IPS-NIHi7 (cell line): ENCODE measurements around the gene TOMM22.
A peak's percentile ranks its signal among the peaks of the same experiment; 100 is the strongest.
"Not testable (repeated sequence)": the region's sequence is repeated elsewhere in the genome, so short reads cannot be mapped to it uniquely, and the experiment has no call there.

ENCODE experiments used
- DNase-seq: peaks from one replicate; pipeline ENCODE4 v3.0.0; 2012; ENCODE audit warnings: mixed read lengths; ENCODE audit errors: extremely low spot score

TOMM22 gene

DNA sequence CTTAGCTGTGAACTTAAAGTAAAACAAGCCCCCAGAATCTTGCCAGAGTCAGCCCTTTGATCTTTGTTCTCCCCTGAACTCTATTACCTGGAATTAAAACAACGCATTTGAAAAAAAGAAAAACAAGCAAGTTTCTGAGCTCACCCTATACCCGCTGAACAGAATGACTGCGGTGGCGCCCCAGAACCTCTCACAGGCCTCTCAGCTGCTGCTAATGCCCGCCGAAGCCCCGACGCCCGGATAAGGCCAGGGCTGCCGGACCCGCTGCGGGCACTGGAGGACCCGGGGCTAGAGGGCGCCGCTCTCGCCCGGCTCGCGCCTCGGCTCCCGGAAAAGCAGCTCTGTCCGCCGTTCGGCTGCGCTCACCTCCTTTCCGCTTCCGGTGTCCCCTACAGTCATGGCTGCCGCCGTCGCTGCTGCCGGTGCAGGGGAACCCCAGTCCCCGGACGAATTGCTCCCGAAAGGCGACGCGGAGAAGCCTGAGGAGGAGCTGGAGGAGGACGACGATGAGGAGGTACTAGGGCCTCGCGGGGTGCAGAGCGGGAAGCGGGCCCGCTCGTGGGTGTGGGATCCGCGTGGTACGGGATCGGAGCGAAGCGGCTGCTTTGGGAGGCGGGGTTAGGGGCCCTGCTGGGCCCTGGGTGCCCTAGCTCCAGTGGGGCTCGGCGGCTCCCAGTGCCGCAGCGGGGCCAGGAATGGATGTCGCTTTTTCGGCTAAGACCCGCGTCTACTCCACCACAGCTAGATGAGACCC lies at the start of gene TOMM22:
TOMM22 (plus strand) TSS at position 376 of the 754 bp plus-strand sequence; CDS start at position 398, 22 bp downstream.
- peak; percentile 98 for DNase-seq

DNA sequence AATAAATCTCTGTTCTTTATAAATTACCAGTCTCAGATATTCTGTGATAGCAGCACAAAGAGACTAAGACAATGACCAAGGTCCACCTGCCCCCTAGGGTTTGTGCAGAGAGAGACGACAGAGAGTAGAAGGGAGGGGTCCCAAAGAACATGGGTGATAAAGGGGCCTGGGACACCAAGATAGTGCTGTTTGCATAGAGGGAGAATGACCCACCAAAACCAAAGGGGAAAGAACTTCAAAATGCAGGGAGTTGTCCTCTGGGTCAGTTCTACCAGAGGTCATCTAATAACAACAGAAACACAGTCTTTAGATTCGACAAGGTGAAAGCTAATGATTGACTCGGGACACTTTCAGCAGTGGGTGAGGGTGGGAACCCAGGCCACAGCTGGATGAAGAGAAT lies 49.2 kb upstream of the TOMM22 start:
- no peak for DNase-seq

DNA sequence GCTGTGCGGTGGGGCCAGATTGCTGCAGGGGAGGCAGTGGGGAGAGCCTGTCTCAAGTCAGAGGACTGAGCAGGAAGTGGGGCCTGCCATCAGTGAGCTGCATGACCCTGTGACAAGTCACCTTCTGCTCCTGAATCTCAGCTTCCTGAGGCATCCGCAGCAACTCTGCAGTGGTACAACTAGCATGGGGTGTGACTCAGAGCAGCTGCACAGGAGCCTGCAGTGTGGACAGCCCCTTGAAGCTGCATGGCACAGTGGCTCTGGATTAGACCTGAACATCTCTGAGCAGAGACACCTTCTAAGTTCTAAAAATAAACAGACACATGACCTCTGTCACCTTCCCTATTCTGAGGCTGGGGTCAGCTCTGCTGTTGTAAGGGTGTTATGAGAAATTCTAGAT lies 43.5 kb upstream of the TOMM22 start:
- DNase-seq = no peak

DNA sequence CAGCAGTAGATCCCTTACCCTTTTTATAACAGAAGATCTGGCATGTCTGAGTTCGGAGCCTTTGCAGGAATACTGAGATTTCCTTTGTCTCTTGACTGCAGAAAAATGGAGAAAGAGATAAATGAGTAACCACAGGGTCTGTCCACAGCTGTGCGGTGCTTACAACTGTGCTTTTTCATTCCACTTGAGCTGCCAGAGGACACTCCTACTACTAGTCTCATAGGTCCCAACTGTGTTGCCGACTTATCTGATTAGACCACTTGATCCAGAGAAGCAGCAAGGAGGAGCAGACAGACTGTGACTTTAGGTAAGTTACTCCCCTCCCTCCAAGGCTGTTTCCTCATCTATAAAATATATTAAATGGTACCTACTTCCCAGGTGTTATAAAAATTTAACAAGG lies 43.0 kb upstream of the TOMM22 start:
- DNase-seq = no peak

DNA sequence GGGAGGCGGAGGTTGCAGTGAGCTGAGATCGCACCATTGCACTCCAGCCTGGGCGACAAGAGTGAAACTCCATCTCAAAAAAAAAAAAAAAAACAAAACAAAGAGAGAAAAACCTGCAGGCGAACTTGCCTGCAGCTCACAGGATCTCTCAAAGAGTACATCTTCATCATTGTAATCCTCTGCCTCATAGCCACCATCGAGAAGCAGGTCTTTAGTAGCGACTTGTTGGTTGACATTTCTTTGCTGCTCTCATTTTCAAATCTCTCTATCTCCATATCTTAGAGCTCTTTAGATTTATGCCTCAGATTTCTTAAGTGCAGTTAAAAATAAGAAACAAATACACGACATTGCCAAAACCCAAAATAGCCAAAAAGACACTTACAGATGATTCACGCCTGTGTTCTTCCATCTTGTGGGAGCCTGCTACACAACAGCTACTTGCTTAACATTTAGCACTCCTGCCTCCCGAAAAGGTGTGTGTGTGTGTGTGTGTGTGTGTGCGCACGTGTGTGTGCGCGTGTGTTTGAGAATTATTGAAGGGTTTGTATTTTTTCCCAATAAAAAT lies 40.2 kb upstream of the TOMM22 start:
- DNase-seq = no peak

DNA sequence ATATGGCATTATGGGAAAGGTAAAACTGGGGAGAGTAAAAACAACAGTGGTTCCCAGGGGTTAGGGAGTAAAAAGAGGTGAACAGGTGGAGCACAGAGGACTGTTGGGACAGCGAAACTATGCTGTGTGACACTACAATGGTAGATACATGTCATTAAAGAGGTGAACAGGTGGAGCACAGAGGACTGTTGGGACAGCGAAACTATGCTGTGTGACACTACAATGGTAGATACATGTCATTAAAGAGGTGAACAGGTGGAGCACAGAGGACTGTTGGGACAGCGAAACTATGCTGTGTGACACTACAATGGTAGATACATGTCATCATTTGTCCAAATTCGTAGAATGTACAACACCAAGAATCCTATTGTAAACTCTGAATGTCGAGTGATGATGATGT lies 37.5 kb upstream of the TOMM22 start:
- DNase-seq = not testable (repeated sequence)

DNA sequence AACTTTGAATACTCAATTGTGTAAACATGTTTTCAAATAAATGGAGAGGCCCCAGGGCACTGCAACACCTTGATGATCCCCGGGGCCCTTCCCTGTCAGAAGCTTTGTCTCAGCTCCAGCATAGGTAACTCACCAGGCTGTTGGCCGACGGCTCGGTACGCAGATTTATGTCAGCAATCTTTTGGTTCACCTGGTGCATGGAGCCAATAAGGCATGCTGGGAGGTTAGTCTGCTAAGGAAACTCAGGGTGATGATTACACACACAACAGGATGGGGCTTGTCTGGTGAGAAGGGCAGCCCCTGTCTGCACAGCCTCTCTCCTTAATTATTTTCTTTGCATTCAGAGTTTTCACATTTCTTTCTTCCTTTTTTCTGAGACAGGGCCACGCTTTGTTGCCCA lies 36.3 kb upstream of the TOMM22 start:
- no peak for DNase-seq

DNA sequence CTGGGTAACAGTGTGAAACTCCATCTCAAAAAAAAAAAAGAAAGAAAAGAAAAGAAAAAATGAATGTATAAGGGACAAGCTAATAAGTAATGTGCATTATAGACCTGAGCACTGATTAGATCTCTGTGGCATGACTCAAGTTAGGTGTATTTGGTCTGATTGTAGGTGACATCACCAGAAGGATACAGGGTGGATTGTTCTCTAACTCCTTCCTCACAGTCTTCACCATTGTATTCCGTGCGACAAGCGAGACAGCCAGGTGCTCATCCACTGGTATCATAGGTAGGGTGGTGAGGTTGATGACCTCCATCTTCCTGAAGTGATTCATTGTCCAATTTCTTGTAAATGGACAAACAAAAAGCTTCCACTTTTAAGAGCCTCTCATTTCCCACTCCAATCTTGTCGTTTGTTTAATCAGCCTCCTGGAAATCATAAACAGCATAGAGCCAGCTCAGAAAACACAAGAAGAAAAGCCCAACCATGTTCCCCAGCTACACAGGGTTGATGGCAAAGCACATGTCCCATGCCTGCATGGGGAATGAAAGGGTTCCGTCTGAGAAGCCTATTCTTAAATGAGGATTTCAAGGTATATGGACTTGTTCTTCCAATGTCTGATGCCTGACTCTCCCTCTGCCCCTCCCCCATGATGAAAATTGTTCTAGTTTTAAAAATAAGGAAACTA lies 31.8 kb upstream of the TOMM22 start:
- DNase-seq = no peak

DNA sequence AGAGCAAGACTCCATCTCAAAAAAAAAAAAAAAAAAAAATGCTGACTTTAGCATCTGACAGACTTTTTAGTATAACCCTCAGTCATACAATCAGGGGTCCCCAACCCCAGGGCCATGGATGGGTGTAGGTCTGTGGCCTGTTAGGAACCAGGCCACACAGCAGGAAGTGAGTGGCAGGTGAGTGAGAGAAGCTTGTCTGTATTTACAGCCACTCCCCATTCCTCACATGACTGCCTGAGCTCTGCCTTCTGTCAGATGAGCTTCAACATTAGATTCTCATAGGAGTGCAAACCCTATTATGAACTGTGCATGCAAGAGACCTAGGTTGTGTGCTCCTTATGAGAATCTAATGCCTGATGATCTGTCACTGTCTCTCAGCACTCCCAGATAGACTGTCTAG lies 28.9 kb upstream of the TOMM22 start:
- DNase-seq = no peak

DNA sequence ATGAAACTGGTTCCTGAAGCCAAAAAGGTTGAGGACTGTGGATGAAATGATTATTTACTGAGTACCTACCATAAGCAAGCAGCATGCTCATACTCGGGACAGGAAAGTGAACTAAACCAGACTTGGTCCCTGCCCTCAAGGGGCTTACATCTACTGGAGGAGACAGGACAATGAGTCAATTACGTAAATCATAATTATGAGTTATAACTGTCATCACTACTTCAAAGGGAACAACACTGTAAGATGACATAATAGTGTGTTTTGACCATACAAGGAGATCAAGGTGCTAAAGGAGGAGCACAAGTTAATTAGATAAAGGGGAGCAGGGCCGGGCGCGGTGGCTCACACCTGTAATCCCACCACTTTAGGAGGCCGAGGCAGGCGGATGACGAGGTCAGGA lies 28.0 kb upstream of the TOMM22 start:
- DNase-seq = no peak

DNA sequence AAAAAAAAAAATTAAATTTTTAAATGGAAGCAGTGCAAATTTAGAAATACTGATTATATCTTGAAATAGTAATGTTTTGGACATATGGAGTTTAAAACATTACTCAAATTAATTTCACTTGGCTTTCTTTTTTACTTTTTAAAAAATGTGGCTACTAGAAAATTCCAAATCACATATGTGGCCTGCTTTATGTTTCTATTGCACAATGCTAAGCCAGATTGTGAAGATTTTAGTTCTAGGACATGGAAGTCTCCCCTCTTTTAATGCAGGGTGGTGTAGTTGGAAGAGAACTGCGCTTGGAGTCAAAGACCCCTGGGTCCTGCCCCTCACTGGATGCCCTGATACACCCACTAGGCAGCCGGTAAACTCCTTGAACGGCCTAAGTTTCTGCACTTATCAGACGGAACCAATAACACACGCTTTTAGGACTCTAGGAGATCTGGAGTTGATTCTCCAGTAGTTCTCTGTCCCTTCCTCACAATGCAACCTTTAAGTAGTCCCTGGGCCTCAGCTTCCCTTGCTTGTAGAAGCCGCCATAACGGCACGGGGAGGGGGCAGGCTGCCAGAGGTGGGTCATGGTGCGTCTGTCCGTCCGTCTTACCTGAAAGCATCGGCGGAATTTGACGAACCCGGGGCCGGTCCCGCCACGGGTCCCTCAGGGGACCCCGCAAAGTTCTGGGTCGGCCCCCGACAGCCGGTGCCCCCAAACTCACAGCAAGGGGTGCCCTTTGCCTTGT lies 26.1 kb upstream of the TOMM22 start:
- no peak for DNase-seq

DNA sequence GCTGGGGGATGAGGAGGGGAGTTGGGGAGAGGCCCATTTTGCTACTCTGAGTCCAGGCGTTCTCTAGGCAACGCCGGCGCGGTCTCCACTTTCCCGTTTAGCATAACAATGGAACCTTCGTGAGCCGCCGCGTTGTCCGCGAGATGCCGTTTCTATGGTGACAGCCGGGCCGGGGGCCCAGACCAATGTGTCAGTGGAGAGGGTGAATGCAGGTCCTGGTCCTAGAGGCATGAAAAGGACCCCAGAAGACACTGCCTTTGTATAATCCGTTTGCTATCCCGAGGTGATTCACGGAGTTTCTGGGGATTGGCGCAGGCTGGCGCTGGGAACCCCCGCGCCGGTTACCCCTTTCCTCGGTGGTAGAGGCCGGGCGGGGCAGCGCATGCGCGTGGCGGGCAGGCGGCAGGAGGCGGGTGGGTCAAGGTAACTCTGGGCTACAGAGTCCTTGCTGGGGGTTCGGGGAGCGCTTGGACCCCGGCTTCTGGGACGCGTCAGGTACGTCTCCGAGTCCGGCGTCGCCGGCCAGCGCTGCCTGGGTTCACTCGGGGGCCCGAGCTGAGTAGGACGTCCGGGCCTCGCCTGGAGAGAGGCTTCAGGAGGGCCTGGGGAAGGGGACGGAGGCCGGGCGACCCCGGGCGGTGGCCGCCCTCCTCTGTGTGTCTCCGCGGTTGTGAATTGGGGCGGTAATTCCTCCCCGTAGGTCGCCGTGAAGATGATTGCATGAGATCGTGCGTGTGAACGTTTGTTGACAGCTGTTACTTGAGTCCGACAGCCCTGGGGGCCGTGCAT lies 25.3 kb upstream of the TOMM22 start, which contains the start of the genes CBY1 and FAM227A:
CBY1 (plus strand) TSS at position 383 of the 789 bp plus-strand sequence. CDS start 11,417 bp downstream, outside the sequence.
FAM227A (minus strand) TSS at position 137 of the 789 bp plus-strand sequence. CDS start 6,224 bp downstream, outside the sequence.
- DNase-seq = peak; percentile 99

DNA sequence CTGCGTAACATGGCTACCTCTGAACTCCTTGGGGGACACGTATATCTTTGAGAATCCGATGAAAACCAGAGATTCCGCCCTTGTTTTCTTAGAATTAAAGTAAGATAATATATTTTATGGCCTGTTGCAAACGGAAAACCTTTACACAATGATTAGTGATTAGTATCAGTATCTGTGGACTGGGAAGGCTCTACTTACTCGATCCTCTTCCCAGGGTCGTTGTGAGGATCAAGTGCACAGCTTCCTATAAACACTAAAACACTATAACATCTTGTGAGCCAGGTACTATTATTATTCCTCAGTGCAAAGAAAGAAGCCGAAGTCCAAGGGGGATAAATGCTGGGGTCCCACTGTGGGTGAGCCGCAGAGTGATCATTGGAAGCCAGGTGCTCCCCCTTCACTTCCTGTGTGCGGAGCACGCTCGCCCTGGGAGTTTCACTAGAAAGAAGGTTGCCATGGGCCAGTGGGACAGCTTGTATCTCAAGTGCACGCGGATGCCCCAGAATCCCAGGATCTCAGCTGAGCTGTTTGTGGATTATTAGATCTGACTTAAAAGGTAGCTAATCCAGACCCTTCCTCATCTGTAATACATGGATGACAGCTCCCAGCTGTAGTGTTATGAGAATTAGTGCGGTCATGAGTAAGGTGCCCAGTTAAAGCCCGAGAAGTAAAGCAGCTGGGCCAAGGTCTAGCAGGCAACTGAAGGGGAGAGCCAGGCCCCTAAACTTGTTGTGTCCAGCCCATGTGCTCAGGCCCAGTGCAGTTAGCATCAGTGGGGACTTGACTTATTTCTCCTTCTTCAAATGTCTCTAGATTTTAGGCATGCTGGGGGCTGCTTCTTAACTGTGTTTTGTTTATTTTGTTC lies 24.5 kb upstream of the TOMM22 start:
- DNase-seq = peak; percentile 39

DNA sequence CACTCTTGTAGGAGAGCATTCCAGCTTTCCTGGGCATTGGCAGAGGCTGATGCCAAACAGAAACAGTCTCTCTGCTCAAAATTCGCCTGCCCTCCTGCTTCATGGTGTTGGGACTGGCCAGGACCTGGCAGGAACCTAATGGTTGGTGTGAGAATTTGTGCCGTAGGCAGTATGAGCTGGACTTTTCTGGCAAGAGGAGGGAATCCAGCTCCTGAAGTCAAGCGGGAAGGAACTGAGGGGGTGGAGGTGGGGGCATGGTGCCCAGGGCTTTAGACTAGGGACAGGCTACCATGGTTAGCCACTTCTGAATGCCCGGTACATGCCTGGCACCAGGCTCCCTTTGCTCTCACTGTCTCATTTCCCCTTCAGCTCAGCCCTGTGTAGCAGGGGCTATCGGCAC lies 6.9 kb upstream of the TOMM22 start:
- DNase-seq = no peak

DNA sequence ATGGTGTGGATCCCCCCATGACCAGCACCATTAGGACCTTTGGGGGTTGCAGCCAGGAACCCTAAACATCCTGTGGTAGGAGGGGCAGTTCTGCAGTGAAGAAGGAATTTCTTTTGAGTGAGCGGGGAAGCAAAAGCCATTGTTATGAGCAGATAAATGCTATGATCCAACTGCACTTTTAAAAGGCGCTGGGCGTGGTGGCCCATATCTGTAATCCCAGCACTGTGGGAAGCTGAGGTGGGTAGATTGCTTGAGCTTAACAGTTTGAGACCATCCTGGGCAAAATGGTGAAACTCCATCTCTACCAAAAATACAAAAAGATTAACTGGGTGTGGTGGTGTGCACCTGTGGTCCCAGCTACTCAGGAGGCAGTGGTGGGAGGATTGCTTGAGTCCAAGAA lies 5.9 kb upstream of the TOMM22 start:
- DNase-seq = no peak

DNA sequence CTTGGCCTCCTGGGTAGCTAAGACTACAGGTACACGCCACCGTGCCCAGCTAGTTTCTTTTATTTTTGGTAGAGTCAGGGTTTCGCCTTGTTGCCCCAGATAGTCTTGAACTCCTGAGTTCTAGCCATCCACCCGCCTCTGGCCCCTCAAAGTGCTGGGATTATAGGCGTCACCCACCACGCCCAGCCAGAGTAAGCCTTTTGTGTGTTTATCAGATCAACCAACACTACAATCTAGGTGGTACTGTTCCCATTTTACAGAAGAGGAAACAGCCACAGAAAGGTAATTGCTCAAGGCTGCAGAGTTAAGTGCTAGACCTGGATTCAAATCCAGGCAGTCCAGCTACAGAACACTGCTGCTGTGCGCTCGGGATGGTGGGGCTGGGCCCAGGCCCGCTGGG lies 3.1 kb downstream of the TOMM22 start:
- no peak for DNase-seq

DNA sequence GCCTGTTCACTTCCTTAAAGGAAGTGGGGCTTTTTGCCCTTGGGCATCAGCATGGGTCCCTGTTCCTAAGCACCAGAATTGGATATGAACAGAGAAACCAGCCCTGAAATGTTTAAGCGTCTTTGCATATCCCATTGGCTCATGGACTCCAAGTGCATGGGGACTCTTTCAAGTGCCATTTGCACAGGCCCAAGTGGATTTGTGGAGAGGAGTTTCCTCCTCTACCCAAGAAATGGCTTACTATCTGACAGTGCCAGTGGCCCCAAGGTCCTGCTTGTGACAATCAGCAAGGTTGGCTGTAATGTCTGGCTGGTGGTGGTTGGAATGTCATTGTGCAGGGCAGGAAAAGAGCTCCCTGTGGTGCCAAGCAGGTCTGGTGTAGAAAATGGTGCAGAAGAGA lies 4.0 kb downstream of the TOMM22 start:
- DNase-seq = no peak

DNA sequence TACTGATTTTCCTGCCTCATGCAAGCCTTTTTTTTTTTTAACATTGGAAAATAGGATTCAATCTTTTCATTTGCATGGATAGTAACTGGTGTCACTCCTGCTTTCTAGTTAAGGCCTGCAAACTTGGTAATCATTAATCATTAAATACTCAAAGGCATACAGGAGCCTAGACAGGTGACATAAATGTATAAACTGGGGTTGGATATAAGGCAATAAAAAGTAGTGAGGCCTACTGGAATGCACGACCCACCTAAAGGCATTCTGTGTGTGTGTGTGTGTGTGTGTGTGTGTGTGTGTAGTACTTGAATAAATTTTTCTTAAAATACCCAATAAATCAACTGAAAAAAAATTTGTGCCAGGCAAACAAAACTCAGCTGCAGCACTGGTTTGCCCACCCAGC lies 7.9 kb downstream of the TOMM22 start:
- DNase-seq = no peak

DNA sequence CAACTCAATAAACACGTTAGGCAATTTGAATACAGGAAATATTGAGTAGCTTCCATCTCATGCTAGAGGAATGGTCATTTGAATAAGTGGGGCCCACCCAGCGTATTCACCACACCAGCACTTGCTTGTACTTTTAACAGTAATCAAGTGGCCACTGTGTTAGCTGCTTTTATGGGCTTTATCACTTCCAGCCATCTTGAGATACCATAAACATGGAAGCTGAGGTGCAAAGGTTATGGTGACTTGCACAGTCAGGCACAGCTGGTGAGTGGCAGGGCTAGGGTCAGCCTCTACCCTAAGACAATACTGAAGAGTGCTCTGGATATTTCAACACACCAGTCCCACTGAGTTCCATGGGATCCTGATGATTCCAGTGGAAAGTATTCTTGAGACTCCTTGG lies 12.3 kb downstream of the TOMM22 start:
- DNase-seq = no peak

DNA sequence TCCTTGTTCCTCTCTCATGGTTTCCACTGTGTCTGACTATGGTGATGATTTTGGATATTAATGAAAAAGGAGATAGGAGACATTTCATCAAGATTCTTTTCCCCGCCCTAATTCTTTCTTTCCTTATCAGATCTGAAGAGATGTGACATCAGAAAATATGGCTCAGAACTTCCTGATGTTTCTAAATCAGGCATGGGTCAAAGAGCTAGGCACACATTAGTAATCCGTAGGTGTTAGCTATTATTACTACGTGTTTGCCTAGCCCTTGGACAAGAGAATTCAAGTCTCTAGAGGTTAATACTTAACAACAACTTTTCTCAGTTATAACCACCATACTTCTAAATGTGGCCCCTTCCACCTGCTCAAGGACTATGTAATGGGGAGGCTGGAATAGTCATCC lies 13.2 kb downstream of the TOMM22 start:
- no peak for DNase-seq
